Tongue (tissue), 2 donors: ENCODE data around the gene SFMBT2. TPM values are rescaled to one million over a fixed set of nuclear protein-coding genes. Genes with fewer than 3 reads are reported as not detected.
"Not testable (repeated sequence)": the region's sequence is repeated elsewhere in the genome, so short reads cannot be mapped to it uniquely, and the experiment has no call there.

Experiments
- DNase-seq: peaks from one replicate; pipeline ENCODE4 v3.0.0-alpha.2; 2015
- total RNA-seq: library from RNA; depleted of rRNA; stranded (reverse); fragments of >200 nt; gene quantifications from one replicate; pipeline ENCODE4 v1.2.3, GENCODE V29; 2014

Gene SFMBT2
- total RNA-seq, 1 donor from 2014 or later = 6.7 TPM

DNA sequence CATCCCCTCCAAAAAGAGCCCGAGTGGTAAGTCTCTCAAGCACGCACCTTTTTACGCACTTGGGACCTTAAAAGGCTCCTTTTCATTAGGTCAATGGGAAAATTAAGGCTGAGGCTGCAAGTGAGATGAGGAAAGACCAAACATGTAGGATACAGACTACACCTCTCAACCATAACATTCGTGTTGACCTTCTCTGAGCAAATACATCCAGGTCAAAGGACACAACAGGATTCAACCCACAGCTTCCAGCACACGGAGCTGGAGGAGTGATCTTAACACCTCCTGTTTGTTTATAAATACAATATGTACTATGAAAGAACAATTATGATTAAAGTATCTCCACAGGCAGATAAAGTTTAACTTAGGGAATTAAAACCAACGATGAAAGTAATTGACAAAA, 9.7 kb downstream of the SFMBT2 start:
- no peak for DNase-seq

DNA sequence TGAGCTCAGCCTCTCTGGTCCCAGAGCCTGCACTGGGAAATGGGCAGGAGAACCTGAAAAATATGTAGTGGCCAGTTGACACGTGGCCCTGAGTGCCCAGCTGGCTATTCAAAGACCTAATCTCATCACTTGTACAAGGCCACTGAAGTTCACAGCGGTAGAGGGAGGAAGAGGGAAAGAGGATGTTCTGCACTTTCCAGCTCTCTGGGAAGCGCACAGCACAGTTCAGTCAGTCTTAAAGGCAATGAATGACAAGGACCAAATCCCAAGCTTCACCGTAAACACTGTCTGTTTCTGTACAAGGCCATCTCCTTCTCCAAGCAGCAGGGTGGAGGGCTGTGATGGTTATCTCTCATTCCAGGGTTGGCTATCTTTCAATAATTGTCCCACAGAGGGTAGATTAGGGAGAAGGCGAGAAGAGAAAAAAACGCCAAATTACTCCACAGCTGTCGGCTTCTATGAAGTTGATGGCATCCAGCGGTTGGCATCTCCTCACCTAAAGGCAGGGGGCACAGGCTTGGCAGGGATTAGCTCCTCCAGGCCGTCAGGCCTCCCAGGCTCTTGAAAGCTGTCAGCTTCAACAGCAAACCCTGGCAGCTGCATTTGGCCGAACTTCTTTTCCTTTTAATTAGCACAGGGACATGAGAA, 10.6 kb downstream of the SFMBT2 start:
- DNase-seq = peak; percentile 64

DNA sequence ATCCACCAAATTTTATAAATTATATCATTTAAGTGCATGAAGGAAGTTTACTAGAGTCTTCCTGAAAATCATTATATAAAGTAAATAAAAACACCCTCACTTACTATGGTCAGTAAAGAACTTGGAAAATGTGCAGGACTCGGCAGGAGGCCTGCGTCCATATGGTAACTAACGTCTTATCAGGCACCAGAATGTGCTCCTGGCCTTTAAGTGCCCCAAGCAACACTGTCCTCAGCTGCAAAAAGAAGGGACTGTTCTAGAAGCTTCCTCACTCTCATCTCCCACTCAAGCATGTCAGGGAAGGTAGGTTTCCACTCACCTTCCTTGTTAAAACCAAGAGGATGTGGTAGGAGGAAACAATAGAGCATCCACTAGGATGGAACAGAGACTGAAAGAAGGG, 11.3 kb downstream of the SFMBT2 start:
- no peak for DNase-seq

DNA sequence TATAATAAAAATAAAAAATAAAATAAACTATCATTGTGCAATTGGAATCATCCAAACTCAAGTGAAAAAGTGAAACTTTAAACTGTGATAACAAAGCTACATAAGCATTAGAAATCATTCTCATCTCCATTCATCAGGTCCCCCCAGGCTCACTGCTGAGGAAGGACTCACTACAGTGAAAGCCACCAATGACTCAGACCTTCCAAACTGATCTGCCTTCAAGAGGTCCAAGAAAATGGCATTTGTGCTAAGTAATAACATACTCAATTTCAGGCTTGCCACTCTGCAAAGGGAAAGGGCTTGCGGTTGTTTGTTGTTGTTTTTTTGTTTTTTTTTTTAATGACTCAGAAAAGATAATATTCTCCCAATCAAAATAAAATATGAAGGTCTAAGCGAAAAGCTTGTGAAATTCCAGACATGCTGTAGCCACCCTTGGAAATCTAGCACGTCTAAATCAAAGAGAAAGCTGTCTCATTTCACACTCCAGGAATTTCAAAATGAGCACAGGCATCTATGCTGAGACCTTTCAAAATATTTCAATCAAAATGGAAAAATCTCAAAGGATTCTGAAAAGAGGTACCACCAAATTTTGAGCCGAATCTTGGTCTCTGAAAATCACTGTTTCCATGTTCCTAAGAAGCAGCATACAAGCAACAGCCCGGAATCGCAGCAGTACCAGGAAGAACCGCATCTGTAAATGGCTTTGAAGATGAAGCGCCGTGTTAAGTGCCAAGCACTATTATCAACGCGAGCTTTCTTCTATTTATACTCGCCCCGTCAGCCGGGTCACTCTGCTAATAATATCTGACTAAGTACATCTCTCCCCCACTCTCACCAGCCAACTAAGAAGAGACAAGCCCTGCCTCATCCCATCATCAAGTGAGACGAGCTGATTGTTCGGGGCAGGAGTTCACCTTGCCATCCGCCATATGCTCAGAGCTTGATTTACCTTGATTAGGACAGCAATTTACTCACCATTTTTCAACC, 13.5 kb downstream of the SFMBT2 start:
- peak; percentile 39 for DNase-seq

DNA sequence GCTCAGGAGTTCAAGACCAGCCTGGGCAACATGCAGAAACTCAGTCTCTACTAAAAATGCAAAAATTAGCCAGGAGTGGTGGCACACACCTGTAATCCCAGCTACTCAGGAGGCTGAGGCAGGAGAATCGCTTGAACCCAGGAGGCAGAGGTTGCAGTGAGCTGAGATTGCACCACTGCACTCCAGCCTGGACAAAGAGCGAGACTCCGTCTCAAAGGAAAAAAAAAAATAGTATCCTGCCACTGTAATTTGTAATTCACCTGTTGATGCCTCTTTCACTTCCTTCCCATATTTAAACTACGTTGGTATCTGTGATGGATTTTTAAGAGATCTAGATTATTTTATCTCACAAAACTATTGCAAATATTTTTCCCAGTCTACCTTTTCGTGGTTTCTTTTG, 18.5 kb downstream of the SFMBT2 start:
- not testable (repeated sequence) for DNase-seq

DNA sequence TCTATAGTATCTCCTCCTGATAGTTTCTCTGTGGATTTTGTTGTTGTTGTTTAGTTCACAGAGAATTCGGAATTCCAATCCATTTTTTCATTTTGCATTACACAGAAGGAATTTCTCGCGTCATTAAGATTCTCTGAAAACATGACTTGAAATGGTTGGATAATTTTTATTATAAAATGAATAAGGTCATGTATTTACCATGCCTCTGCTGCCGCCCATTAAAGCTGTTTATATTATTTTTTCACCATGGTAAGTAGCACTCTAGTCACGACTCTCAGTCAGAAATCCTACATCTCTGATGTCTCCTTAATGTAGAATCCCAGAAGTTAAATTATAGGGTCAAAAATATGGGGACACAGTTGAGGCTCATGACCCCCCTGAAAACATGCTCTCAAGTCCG, 19.1 kb downstream of the SFMBT2 start:
- DNase-seq = no peak

DNA sequence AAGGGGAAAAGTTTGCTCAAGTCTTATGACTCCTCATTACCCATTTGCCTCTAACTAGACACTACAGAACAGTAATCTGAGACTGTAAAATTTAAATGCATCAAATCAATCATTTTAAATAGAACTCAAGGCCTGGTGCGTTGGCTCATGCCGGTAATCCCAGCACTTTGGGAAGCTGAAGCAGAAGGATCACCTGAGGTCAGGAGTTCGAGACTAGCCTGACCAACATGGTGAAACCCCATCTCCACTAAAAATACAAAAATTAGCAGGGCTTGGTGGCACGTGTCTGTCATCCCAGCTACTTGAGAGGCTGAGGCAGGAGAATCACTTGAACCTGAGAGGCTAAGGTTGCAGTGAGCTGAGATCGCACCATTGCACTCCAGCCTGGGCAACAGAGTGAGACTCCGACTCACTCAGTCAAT, 20.1 kb downstream of the SFMBT2 start:
- not testable (repeated sequence) for DNase-seq

DNA sequence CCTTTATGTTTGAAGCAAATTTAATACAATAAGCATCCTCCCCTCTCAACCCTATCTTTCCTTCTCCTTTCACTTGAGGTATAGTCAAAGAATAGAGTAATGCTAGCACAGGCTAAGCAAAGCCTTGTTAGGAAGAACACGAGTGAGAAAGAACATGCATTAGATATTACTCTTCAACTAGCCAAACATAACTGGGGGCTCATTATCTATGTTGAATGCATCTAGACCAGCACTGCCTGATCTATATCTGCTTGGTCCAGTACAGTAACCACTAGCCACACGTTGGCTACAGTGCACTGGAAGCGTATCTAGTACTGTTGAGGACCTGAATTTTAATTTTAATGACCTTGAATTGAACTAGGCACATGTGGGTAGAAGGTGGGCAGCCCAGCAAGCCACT, 21.0 kb downstream of the SFMBT2 start:
- DNase-seq = no peak

DNA sequence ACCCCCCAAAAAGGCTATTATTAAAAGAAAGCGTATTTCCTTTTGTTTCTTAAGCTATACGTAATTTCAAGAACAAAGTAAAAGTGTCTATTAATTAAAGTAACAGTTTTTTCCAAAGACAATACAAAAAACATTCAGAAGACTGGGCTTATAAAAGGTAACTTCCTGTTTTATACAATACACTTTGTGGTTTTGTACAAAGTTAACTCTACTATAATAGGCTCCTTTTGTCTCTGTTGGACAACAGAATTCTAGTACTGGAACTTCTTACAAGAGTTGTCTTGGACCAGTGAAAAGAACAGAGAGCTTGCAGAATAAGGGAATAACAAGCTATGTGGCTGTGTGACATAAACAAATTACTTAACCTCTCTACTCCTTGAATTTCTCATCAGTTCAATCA, 21.5 kb downstream of the SFMBT2 start:
- DNase-seq = no peak

DNA sequence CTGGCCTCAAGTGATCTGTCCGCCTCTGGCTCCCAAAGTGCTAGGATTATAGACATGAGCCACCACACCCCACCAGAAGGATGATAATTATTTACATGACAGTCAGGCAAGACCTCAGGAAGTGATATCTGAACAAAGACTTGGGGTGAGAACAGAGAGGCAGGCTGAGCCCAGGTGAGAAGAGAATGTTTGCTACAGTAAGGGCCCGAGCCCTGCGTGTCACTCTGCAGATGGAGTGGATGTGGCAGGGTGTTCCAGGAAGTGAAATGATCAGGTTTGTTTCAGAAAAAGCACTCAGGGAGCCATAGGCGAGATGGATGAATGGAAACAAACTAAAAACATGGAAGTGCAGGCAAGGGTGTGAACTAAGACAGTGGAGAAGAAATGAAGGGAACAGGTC, 22.2 kb downstream of the SFMBT2 start:
- DNase-seq = no peak

DNA sequence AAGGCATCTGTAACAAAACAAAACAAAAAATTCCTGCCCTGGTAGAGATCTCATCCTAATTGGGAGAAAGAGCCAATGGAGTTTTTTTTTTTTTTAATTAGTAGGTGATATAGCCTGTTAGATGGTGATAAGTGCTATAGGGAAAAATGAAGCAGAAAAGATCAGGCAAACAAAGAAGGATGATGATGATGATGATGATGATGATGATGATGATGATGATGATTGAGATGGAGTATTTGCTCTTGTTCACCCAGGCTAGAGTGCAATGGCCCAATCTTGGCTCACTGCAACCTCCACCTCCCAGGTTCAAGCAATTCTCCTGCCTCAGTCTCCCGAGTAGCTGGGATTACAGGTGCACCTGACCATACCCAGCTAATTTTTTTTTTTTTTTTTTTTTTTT, 22.7 kb downstream of the SFMBT2 start:
- not testable (repeated sequence) for DNase-seq

DNA sequence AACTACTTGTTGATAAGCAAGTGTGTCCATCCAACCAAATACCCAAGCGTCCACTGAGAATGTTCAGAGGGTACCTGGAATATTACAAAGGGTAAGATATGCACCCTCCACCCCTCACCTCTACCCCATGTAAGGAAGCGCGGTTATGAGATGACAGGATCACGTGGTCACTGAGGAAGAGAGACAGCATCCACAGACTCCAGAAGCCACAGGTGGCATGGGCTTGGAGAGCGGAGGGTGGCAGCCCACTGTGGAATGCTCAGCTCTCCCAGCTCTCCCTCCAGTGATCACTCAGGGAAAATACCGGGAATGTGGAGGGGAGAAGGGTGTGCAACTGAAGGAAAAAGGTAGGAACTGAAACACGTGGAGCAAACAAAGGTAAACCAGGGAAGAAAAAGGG, 25.7 kb downstream of the SFMBT2 start:
- DNase-seq = no peak

DNA sequence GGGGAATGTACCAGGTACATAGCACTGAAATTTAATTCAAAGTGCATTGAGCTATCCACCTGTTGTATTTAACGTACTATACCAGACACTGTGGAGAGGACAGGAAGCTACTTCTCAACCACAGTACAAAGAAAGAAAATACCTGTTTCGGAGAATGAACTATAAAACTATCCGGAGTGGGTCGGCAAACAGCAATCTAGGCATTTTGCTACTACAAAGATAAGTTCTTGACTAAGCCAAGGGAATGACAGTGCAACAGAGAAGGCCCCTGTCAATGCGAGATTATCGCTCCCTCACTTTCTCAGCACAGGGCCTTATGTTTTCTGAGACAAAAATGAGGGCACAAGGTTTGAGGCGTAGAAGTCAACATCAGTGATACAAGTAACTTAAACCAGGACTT, 27.4 kb downstream of the SFMBT2 start:
- DNase-seq = no peak

DNA sequence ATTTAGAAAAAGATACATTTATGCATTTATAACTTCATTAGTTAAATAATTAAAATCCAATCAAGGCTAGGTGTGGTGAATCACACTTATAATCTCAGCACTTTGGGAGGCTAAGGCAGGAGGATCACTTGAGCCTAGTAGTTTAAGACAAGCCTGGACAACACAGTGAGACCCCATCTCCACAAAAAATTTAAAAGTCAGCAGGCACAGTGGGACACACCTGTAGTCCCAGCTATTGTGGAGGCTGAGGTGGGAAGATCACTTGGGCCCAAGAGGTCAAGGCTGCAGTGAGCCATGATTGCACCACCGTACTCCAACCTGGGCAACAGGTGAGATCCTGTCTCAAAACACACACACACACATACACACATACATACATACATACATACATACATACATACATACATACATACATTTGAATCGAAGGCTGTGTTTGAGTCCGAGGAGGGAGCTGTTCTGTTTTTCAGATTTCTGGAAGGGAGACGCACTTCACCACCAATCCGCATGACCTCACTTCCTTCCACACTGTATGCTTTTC, 30.1 kb downstream of the SFMBT2 start:
- DNase-seq = no peak

DNA sequence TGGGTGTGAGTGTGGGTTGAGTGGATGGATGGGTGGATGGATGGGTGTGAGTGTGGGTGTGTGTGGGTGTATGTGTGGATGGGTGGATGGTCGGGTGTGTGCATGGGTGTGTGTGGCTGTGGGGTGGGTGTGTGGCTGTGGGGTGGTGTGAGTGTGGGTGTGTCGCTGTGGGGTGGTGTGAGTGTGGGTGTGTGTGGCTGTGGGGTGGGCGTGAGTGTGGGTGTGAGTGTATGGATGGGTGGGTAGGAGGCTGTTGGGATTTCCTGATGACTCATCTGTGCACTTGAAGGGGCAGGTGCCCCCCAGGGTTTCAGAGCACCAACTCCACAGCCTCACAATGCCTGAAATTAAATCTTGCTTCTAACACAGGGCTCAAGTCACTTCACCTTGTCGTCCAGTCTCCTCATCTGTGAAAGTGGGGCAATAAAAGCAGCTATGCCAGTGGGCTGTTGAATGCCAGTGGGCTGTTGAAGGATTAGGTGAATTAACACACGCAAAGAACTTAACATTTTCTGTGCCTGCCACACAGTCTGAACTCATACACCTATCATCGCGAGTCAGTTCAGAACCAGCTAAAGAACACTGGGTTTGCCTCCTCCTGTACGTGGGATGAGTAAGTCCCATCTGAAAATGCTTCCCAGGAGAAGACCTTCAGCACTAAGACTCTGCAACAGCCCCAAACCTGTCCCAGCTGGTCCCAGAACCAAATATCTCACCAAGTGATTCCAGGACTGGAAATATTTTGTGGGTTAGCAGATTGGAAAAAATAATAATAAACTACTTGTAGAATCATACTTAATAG, 32.0 kb downstream of the SFMBT2 start:
- no peak for DNase-seq

DNA sequence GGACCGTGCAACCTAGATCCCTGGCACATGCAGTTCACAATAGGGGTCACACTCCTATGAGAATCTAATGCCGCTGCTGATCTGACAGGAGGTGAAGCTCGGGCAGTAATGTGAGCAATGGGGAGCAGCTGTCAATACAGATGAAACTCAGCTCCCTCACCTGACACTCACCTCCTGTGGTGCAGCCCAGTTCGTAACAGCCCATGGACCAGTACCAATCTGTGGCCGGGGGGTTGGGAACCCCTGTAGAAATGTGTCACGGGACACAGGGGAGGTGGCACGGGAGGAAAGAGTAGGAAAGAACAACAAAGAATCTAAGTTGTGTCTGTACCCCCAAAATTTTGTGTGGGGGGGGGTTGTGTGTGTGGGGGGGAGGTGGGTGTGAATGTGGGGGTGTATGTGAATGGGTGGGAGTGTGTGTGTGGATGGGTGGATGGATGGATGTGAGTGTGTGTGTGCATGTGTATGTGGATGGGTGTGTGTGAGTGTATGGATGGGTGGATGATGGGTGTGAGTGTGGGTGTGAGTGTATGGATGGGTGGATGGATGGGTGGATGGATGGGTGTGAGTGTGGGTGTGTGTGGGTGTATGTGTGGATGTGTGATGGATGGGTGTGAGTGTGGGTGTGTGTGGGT, 33.1 kb downstream of the SFMBT2 start:
- no peak for DNase-seq

DNA sequence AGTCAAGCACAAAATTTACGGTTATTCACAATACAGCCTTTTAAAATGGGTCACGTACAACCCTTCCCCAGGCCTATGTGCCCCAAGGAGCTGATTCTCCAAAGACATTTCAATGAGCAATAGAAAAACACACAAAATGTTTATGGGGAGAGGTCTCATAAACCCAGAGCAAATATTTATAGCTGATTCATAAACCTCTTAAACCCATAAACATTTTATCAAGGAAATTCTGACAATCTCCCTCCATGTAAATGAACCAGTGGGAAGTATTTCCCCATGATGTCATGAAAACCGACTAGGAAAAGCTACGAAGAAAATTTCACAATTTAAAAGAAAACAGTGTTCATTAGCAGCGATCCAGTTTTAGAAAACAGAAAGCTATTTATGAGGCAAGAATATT, 36.0 kb downstream of the SFMBT2 start:
- DNase-seq = no peak

DNA sequence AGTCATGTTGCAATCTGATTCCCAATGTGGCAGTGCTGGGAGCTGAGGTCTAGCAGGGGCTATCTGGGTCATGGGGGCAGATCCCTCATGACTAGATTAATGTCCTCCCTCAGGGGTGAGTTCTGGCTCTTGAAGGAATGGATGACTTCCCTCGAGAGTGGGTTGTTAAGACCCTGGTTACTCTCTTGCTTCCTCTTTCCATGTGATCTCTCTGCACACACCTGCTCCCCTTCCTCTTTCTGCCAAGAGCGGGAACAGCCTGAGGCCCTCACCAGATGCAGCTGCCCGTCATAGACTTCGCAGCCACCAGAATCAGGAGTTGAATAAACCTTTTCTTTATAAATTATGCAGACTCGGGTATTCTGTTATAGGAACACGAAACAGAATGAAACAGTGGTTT, 37.8 kb downstream of the SFMBT2 start:
- no peak for DNase-seq

DNA sequence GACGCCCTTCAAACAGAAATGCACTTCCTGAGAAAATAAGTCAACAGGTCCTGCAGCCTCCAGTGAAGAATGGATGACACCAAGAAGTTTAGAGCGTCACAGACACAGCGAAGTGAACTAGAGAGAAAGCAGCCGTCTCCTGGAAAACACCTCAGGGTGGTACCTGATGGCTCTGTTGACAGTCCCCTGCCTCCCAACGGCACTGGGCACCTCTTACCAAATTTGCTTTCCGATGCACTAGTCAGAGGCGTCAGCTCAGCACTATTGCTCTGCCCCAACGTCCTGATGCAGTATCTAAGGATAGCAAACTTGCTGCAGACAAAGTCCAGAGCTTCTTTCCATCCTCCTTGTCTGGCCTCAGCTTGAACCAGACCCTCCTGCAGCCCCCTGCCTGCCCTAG, 38.3 kb downstream of the SFMBT2 start:
- DNase-seq = no peak

DNA sequence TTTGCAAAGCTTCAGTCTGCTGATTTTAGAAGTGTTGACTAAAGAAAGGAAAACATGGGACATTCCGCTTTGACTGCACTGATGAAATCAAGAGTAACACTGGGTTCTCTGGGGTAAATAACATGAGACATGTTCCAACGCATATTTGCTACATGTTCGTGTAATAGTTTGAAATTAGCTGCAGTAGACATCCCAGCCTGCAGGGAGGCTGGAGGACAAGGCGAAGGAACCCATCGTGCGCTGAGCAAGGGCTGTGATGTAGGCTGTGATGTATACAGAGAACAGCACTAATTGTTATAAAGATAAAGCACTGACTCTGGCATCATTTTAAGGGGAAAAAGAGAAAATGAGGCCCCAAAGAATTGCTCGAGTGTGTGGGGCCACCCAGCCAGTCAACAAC, 40.3 kb downstream of the SFMBT2 start:
- no peak for DNase-seq

DNA sequence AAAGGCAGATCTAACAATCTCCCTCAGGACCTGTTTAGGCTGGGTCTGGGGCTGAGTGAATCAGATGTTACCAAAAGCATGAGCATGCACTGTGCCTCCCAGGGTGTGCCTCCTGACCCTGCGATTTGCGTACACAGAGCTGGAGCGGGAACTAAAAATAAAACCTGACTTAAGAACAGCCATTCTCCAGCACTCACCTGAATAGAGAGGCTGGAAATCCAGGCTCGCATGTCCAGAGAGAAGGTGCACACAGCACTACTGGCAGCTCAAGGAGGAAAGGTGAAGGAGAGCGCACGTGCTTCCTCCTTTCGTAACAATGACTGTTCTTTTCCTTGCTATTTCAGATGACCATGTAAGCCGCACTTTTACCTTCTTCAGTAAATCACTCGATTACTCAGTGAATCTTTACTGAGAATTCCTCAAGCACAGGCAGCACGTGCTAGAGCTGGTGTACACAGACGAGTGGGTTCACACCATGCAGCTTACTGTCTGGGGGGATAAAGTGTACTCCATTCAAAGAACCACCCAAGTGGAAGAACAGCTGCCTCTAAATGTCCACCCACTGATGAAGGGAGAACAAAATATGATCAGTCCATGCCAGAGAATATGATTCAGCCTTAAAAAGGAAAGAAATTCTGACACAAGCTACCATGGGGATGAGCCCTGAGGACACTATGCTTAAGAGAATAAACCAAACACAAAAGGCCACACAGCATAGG, 45.6 kb downstream of the SFMBT2 start:
- no peak for DNase-seq
